HAP-1 (cell line): ENCODE data around the gene PCSK2.

Experiments
- DNase-seq, 2 experiments: peaks; one replicate each; pipeline ENCODE4 v3.0.0-alpha.2; 2016 to 2020; ENCODE audit warnings: low spot score in 2 of 2
- H3K27me3 ChIP-seq: fragments of 250-450 bp; sonication (Bioruptor Pico); 2 replicates; pipeline ENCODE4 v1.5.1; 2020; ENCODE audit warnings: low read depth, mild to moderate bottlenecking, moderate library complexity
- H3K36me3 ChIP-seq: fragments of 250-450 bp; sonication (Bioruptor Pico); replicated peaks from 2 replicates; pipeline ENCODE4 v1.5.1; 2020; ENCODE audit warnings: mild to moderate bottlenecking
- H3K4me1 ChIP-seq: fragments of 250-450 bp; sonication (Bioruptor Pico); 2 replicates; pipeline ENCODE4 v1.5.1; 2020; ENCODE audit warnings: mild to moderate bottlenecking
- H3K4me3 ChIP-seq: fragments of 250-450 bp; sonication (Bioruptor Pico); 2 replicates; pipeline ENCODE4 v1.5.1; 2020; ENCODE audit warnings: mild to moderate bottlenecking, moderate library complexity
- H3K9me3 ChIP-seq: fragments of 250-450 bp; sonication (Bioruptor Pico); 2 replicates; pipeline ENCODE4 v1.5.1; 2020; ENCODE audit warnings: mild to moderate bottlenecking, moderate library complexity
- in situ Hi-C: fragments of 300-500 bp; cut with MboI; formaldehyde crosslinking; loops from 3 replicates; pipeline ENCODE4 v1.14.3; 2020; ENCODE audit warnings: low sequenced_read_pairs, inconsistent platforms, mixed read lengths

Gene PCSK2

DNA sequence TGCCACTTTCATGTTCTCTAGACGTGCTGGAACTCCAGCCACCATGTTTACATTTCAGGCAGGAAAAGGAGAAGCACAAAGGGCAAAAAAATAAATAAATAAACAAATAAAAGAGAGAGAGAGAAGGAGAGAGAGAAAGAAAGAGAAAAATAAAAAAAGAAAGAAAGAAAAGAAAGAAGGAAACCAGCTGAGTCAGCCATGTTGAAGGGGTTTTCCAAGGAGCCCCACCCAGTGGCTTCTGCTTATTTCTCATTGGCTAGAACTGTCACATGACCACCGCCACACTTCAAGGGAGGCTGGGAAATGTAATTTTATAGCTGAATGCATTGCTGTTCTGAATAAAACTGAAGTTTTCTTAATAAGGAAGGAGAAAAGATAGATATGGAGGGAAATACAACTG lies 233.3 kb downstream of the PCSK2 start:
- Histone ChIP-seq H3K36me3 (no peaks in the 10 kb centered on the region), H3K27me3 (peaks cover 8% of the 10 kb centered on the region), H3K9me3 (no peaks in the 10 kb centered on the region), H3K4me3 (no peak overlapping the region), H3K4me1 (no peaks in the 10 kb centered on the region)
- in situ Hi-C loops: no loop called here
- DNase-seq: no peak

DNA sequence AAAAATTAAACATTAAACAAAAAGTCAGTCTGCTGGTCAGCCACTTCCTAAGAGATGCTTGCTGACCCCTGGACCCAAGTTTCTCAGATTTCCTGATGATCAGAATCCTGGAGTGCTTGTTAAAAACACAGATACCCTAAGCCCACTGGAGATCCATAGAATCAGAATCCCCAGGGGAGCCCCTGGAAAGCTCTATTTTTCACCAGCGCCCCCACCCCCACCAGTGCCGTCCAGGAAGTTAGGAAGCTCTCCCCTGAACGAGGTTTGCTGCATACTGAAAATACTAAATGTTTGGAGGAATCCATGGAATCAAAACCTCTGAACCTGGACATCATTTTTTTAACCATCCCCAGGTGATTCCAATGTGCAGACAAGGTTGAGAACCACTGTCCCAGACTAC lies 235.1 kb downstream of the PCSK2 start:
- no peak overlapping the region for H3K4me3 ChIP-seq
- DNase-seq: no peak
- H3K9me3 ChIP-seq: no peaks in the 10 kb centered on the region
- H3K27me3 ChIP-seq: no peaks in the 10 kb centered on the region
- in situ Hi-C loops: no loop called here
- no peaks in the 10 kb centered on the region for H3K4me1 ChIP-seq
- H3K36me3 ChIP-seq: no peaks in the 10 kb centered on the region

GRCh38 chr20:17463711-17464110 lies 236.9 kb downstream of the PCSK2 start:
- no peak for DNase-seq
- Histone ChIP-seq H3K4me3 (no peak overlapping the region), H3K4me1 (no peaks in the 10 kb centered on the region), H3K36me3 (no peaks in the 10 kb centered on the region), H3K27me3 (no peaks in the 10 kb centered on the region), H3K9me3 (no peaks in the 10 kb centered on the region)
- in situ Hi-C loops: no loop called here

- in situ Hi-C loops: no loop called here
- Histone ChIP-seq H3K4me3 (no peak overlapping the region), H3K9me3 (no peaks in the 10 kb centered on the region), H3K27me3 (no peaks in the 10 kb centered on the region), H3K36me3 (no peaks in the 10 kb centered on the region), H3K4me1 (no peaks in the 10 kb centered on the region)
- no peak for DNase-seq
Observed at GRCh38 chr20:17465236-17465635, 238.4 kb downstream of the PCSK2 start.

DNA sequence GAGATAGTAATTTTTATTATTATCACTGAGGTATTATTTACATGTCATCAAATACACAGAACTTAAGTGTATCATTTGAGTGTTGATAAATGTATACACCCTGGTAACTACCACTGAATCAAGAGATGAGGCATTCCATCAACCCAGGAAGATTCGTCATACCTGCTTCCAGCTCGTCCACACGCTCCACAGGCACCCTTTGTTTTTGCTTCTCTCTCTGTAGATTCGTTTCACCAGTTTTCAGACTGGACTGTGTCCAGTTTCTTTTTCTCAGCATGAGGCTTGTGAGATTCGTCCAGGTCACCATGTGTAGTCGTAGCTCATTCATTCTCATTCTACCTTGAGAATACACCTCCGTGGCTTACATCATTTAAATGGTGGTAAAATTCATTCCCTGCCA lies 239.8 kb downstream of the PCSK2 start:
- DNase-seq: no peak
- Histone ChIP-seq H3K4me1 (no peaks in the 10 kb centered on the region), H3K27me3 (no peaks in the 10 kb centered on the region), H3K9me3 (no peaks in the 10 kb centered on the region), H3K4me3 (no peak overlapping the region), H3K36me3 (no peaks in the 10 kb centered on the region)
- in situ Hi-C loops: no loop called here

DNA sequence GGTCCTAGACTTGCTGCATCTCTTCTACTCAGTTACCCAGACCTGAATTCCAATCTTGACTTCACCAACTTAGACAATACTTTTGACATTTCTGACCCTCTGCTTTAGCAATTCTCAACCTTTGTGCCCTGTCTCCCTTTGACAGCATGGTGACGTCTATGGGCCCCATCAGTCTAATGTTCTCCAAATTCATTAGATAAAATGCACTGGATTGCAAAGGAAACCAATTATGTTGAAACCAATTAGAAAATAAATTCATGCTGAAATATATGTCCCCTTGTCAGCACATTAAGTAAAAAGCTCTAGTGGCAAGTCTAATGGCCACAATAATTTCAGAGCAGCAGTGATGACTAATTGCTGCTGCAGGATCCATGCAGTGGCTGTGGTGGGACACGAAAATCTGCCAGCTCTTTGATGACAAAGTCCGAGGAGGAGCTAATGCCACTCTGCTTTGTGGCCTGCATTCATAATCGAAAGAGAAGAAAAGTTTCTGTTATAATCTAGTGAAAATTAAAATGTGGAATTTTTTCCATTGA lies 240.3 kb downstream of the PCSK2 start:
- no peak for DNase-seq
- Histone ChIP-seq H3K27me3 (no peaks in the 10 kb centered on the region), H3K36me3 (no peaks in the 10 kb centered on the region), H3K9me3 (no peaks in the 10 kb centered on the region), H3K4me3 (no peak overlapping the region), H3K4me1 (no peaks in the 10 kb centered on the region)
- in situ Hi-C loops: no loop called here

DNA sequence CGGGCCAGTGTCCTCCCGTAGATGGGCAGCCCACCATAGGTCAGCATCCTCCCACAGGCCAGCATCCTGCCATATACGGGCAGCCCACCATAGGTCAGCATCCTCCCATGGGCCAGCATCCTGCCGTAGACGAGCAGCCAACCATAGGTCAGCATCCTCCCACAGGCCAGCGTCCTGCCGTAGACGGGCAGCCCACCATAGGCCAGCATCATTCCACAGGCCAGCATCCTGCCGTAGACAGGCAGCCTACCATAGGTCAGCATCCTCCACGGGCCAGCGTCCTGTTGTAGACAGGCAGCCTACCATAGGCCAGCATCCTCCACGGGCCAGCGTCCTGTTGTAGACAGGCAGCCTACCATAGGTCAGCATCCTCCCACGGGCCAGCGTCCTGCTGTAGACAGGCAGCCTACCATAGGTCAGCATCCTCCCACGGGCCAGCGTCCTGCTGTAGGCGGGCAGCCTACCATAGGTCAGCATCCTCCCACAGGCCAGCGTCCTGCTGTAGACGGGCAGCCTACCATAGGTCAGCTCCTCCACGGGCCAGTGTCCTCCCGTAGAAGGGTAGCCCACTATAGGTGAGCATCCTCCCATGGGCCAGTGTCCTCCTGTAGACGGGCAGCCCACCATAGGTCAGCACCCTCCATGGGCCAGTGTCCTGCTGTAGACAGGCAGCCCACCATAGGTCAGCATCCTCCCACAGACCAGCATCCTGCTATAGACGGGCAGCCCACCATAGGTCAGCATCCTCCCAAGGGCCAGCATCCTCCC lies 241.4 kb downstream of the PCSK2 start:
- no peaks in the 10 kb centered on the region for H3K36me3 ChIP-seq
- H3K4me1 ChIP-seq: no peaks in the 10 kb centered on the region
- H3K9me3 ChIP-seq: no peaks in the 10 kb centered on the region
- no peak for DNase-seq
- no peaks in the 10 kb centered on the region for H3K27me3 ChIP-seq
- in situ Hi-C loops: no loop called here
- H3K4me3 ChIP-seq: no peak overlapping the region

DNA sequence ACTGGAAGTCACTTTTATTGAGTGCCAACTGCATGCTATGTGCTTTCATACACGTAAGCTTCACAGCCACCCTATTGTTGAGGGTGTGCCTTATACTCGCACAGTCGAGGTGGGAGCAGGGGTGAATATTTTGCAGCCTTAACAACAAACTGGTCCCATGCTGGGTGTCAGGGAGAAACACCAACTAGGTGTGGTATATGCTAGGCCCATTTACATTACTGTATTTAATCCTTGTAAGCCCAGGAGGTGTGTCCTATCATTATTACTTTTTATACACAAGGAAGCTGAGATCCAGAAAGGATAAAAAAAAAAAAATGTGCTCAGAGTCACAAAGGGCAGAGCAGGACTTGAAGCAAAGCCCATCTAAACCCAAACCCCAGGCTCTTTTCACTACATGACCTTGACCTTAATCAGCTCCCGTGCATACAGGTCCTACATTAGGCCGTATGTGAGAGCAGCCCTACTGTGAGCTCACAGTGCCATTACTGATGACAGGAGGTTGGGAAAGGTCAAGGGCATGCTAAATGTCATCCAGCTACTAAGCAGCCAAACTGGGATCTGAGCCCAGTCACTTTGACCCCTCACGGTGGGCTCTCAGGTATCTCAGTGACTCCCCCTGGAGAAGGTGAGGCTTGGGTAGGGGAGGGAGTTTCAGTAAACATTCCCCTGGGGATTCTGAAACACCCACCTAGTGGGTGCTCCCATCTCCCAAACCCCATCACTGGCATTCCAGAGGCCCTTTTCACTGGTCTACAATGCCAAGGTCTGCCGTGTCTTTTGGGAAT lies 242.6 kb downstream of the PCSK2 start:
- DNase-seq: no peak
- H3K27me3 ChIP-seq: no peaks in the 10 kb centered on the region
- H3K4me1 ChIP-seq: no peaks in the 10 kb centered on the region
- H3K36me3 ChIP-seq: no peaks in the 10 kb centered on the region
- in situ Hi-C loops: no loop called here
- H3K9me3 ChIP-seq: no peaks in the 10 kb centered on the region
- no peak overlapping the region for H3K4me3 ChIP-seq

GRCh38 chr20:17470521-17470920 lies 243.7 kb downstream of the PCSK2 start:
- DNase-seq: no peak
- no peaks in the 10 kb centered on the region for H3K9me3 ChIP-seq
- H3K27me3 ChIP-seq: no peaks in the 10 kb centered on the region
- no peak overlapping the region for H3K4me3 ChIP-seq
- in situ Hi-C loops: no loop called here
- H3K36me3 ChIP-seq: no peaks in the 10 kb centered on the region
- no peaks in the 10 kb centered on the region for H3K4me1 ChIP-seq

GRCh38 chr20:17470973-17471372 lies 244.1 kb downstream of the PCSK2 start:
- no peak for DNase-seq
- Histone ChIP-seq H3K27me3 (no peaks in the 10 kb centered on the region), H3K36me3 (no peaks in the 10 kb centered on the region), H3K4me3 (no peak overlapping the region), H3K9me3 (no peaks in the 10 kb centered on the region), H3K4me1 (no peaks in the 10 kb centered on the region)
- in situ Hi-C loops: no loop called here

- no peak for DNase-seq
Observed at GRCh38 chr20:17471606-17472187, 244.9 kb downstream of the PCSK2 start.

GRCh38 chr20:17473659-17474058 lies 246.8 kb downstream of the PCSK2 start:
- no peaks in the 10 kb centered on the region for H3K36me3 ChIP-seq
- no peak overlapping the region for H3K4me3 ChIP-seq
- in situ Hi-C loops: no loop called here
- peaks cover 2% of the 10 kb centered on the region; the same call in 1 of the 2 replicates for H3K27me3 ChIP-seq
- H3K4me1 ChIP-seq: no peaks in the 10 kb centered on the region
- no peaks in the 10 kb centered on the region for H3K9me3 ChIP-seq
- DNase-seq: no peak

More at GRCh38 chr20:17471606-17472187, 244.9 kb downstream of the PCSK2 start:
- no peak overlapping the region for H3K4me3 ChIP-seq
- H3K36me3 ChIP-seq: no peaks in the 10 kb centered on the region
- in situ Hi-C loops: no loop called here
- H3K9me3 ChIP-seq: no peaks in the 10 kb centered on the region
- H3K27me3 ChIP-seq: 0 out of 2 replicates have a peak, but pooled peaks cover 2% of the 10 kb centered on the region
- H3K4me1 ChIP-seq: no peaks in the 10 kb centered on the region

DNA sequence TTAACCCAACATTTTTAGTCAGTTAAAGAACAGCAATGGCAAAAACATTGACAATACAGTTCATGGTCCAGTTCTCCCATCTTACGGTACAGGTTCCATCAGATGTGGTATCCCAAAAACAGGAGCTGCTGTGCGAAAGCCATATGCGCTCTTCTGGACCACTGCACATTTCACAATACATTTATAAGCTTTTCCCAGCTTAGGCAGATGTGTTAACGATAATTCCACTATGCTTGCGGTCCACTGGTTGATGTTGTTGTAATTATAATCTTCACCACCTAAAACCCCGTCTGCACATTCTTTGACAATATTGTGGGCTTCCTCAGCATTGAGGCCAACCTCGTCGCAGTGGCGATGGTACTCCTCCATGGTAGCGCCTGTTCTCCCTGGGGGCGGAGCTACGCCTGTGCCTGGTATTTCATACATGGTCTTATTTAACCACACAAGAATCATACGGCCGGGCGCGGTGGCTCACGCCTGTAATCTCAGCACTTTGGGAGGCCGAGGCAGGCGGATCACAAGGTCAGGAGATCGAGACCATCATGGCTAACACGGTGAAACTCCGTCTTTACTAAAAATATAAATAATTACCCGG lies 252.3 kb downstream of the PCSK2 start:
- peaks cover 8% of the 10 kb centered on the region for H3K27me3 ChIP-seq
- H3K4me1 ChIP-seq: no peaks in the 10 kb centered on the region
- no peaks in the 10 kb centered on the region for H3K36me3 ChIP-seq
- H3K9me3 ChIP-seq: no peaks in the 10 kb centered on the region
- DNase-seq: no peak
- in situ Hi-C loops: loop anchor here (25.0 kb wide), 1 partner anchor 808 kb away; the partner anchor contains the start of gene ZNF133
- no peak overlapping the region for H3K4me3 ChIP-seq
